Stimulated activated CD4-positive, alpha-beta T cell treated with anti-CD3 and anti-CD28 coated beads, Interleukin-15, amount 100 ng/mL, for 1 hour (primary cell): ENCODE data around the gene ANXA2.
"Not testable (repeated sequence)": the region's sequence is repeated elsewhere in the genome, so short reads cannot be mapped to it uniquely, and the experiment has no call there.

Experiments
- DNase-seq, 2 donors: peaks; one replicate each; pipeline ENCODE4 v3.0.0-alpha.2; 2020; ENCODE audit warnings: low read depth in 1 of 2, low spot score in 1 of 2

Gene ANXA2

DNA sequence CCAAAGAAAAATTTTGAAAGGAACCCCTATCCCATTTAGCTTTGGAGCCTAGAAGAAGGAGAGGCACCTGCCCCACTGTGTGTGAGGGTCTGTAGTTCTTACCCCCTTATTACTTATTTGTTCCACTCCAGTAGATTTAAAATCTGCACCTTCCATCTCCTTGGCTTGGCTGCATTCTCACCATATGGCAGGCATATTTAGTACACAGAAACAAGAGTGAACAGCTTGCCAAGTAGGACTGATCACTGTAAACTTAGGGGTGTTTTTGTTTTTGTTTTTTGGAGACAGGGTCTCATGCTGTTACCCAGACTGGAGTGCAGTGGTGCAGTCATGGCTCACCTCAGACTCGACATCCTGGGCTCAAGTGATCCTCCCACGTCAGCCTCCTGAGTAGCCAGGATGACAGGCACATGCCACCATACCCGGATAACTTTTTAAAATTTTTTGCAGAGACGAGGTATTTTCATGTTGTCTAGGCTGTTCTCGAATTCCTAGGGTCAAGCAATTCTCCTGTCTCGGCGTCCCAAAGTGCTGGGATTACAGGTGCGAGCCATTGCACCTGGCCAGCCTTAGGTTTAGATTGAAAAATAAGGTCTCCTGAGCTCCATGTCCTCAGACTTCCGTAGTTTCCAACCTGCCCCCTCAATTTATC is 14.1 kb upstream of the ANXA2 start:
- DNase-seq: no peak

DNA sequence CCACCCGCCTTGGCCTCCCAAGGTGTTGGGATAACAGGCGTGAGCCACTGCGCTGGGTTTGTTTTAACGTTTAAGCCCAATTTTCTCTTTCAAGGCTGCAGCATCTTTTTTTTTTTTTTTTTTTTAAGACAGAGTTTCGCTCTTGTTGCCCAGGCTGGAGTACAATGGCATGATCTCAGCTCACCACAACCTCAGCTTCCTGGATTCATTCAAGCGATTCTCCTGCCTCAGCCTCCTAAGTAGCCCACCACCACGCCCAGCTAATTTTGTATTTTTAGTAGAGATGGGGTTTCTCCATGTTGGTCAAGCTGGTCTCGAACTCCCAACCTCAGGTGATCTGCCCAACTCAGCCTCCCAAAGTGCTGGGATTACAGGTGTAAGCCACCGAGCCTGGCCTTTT is 12.6 kb upstream of the ANXA2 start:
- DNase-seq: not testable (repeated sequence)

DNA sequence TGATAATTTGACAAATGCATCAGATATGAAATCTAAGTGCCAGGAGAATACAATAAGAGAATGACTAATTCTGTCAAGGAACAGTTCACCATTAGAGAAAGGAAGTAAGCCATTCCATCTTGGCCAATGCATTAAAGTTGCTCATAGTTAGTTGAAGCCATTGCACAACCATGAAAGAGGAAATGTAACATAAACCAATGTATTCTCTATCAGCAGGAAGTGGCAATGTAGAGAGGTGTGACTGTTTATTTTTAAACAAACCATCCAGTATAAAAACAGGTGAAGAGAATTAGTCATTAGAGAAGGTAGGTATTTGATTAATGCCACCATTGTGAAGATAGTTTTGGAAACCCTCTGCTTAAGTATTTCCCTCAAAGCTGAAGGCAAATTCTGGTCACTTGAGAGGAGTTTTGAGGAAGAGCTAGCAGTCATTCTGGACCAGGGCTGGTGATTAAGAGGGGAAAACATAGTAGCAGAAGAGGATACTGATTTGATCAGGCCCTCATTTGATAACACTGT is 10.7 kb upstream of the ANXA2 start:
- no peak for DNase-seq

GRCh38 chr15:60407415-60407805 is 9.6 kb upstream of the ANXA2 start:
- DNase-seq: no peak

GRCh38 chr15:60406513-60407414 is 9.0 kb upstream of the ANXA2 start:
- no peak for DNase-seq

DNA sequence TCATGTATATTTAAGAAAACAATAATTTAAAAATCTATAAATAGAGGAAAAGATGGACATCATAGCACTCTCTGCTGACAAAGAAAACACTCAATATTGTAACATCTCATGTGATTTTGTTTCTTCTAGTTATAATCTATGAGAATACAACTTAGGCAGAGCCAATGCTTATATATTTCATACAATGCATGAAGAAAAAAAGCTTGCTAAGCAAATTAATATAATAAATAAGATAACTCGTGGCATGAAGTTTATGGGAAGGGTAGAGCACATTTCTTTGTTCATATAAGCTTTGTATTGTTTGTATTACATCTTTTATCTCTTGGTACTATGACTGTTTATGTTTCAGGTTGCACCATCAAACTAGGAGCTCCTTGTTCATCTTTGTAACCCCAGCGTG is 7.6 kb upstream of the ANXA2 start:
- DNase-seq: no peak

- DNase-seq: not testable (repeated sequence)
Observed at GRCh38 chr15:60404351-60404750, 6.6 kb upstream of the ANXA2 start.

GRCh38 chr15:60400944-60401343 is 3.2 kb upstream of the ANXA2 start:
- DNase-seq: no peak

- DNase-seq: no peak
Observed at GRCh38 chr15:60399931-60400330, 2.1 kb upstream of the ANXA2 start.

DNA sequence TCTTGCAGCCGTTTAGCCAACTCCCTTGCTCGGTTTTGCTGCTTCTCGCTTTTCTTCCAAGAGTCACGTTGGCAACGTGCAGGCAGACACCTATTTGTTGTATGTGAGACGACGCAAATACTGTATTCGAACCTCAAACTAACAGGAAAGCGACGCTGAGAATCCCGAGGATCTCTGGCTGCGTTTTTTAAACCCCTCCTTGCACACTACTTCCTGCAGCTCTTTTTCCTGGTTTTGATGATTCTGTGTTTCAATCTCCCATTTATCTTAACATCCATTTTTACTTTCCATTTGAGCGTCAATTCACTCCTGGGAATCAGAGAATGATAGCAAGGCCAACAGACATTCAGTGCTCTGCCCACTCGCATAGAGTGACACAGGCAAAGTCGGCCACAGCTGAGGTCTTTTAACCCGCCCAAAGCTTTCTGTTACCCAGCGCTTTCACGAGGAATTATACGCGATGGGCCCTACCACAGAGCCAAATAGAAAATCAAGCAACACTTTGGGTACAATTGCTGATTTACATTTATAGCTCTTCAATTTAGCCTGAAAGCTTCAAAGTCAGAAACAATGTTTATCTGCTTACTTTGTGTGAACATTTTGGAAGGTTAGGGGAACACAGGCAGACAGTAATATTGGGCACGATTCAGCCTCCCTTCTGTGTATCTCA is 1.6 kb upstream of the ANXA2 start:
- DNase-seq: no peak

- DNase-seq: peak; percentile 13 to 16
Observed at GRCh38 chr15:60396958-60397771, 621 bp downstream of the ANXA2 start.

DNA sequence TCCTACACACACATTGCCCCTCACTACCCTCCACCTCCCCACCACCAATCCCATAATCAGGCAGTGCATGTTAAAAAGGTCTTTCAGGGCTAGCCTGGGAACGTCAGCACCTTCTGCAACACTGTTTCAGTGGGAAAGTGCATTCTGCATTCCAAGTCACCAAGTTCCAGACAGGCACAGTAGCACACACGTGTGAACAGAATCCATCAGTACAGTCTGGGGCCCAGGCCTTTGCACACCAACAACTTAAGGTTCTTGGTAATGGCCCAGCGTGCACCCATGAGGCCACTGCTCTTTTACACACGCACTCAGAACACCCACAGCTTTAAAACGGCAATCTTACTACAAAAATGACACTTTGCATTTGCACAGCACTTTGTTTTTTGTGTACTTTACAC is 1.2 kb downstream of the ANXA2 start:
- DNase-seq: no peak

DNA sequence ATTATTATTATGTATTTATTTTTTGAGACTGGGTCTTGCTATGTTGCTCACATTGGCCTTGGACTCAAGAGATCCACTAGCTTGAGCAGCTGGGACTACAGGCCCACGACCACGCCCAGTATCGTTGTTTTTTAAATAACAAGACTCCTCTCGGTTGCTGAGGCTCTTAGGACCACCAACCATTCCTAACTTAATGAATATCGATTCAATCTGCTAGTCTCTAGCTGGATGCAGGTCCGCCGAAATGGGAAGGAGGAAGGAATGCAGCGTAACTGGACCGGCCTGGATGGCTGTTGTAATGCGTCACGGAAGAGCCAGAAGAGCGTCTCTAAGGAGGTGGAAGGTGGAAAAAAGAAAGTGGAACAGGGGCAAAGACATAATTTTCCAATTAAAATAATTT is 1.7 kb downstream of the ANXA2 start:
- no peak for DNase-seq

DNA sequence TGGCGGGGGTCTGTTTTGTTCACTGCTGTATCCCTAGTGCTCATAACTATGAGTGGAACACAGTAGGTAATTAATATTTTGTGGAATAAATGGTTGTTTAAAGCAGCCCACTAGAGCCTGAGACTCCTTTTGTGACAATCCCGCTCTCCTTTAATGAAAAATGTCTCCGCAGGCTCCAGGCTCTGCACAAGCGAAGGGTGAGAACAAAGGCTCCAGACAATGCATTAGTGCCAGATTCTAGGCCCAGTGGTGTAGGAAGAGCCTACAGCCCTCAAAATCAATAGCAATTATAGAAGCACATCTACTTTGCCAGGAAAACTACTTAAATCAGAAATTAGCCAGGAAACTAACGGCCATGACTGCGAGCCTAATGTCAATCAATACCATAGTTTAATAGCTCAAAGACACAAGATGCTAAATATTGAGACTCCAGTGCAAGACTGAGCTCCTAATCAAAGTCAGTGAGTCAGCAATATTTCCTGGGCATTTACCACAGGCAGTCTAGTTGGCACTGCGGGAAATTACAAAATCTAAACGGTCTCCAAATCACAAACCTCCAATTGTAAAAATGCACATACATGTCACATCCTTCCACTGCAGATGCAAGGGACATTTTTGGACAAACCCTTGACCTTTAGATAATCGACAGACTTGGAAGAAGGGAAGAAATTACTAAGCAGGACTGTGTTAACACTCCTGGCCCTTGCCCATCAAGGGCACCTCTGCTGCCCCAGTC is 2.3 kb downstream of the ANXA2 start:
- DNase-seq: no peak

DNA sequence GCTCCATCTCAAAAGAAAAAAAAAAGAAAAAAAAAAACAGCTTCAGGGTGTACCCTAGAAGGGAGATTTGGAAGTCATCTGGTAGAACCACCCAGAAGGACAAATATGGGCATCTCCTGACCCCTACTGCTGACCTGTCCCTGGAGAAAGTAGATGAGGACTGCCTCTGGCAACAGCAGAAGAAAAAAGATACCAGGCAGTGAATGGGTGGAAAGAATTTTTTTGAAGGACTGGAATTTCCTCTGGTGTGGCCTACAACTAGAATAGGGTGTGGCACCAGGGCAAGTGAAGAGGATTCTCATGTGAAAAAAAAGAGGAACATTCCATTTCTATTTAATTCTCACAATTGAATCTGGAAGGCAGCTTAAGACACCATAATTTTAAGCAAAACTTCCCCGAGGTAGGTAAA is 3.1 kb downstream of the ANXA2 start:
- DNase-seq: no peak

GRCh38 chr15:60392986-60393790 is 4.6 kb downstream of the ANXA2 start:
- DNase-seq: no peak

DNA sequence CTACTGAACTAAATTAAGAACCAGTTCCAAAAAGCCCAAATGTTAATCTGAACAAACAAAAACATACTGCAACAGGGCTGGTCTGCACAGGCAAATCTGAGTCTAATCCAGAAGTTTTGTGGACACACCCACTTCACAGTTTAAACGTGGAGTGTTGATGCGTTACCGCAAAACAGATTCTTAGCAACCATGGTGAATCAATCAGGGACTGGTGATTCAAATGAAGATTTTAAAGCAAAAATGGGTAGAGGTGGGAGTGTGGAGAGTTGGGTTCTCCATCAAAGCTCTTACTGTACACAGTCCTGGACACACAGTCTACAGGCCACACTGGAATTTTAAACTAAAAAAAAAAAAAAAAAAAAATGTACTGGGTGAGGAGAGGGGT is 5.2 kb downstream of the ANXA2 start:
- DNase-seq: no peak

GRCh38 chr15:60391722-60392315 is 6.0 kb downstream of the ANXA2 start:
- no peak for DNase-seq

GRCh38 chr15:60390871-60391501 is 6.8 kb downstream of the ANXA2 start:
- DNase-seq: no peak
